Nephron progenitor cell (in vitro differentiated cells): Measurements from ENCODE around the gene RALGPS2.
"Not testable (repeated sequence)": the region's sequence is repeated elsewhere in the genome, so short reads cannot be mapped to it uniquely, and the experiment has no call there.

Source experiments
- DNase-seq: peaks from one replicate; pipeline ENCODE4 v3.0.0; 2021
- H3K27ac Mint-ChIP-seq: 2 replicates; pipeline ENCODE4 v1.8.0; 2021; ENCODE audit warnings: mild to moderate bottlenecking, moderate library complexity, mixed read lengths
- H3K27me3 Mint-ChIP-seq: 2 replicates; pipeline ENCODE4 v1.8.0; 2021; ENCODE audit warnings: mild to moderate bottlenecking, low read depth, mixed read lengths; ENCODE audit not compliant: poor library complexity
- H3K36me3 Mint-ChIP-seq: 2 replicates; pipeline ENCODE4 v1.8.0; 2021; ENCODE audit warnings: low read depth, mixed read lengths
- H3K4me1 Mint-ChIP-seq: 2 replicates; pipeline ENCODE4 v1.8.0; 2021; ENCODE audit warnings: mixed read lengths
- H3K4me3 Mint-ChIP-seq: 2 replicates; pipeline ENCODE4 v1.8.0; 2021; ENCODE audit warnings: mild to moderate bottlenecking, moderate library complexity, mixed read lengths
- H3K9me3 Mint-ChIP-seq: 2 replicates; pipeline ENCODE4 v1.8.0; 2021; ENCODE audit warnings: mild to moderate bottlenecking, moderate library complexity, mixed read lengths
- TF ChIP-seq, protein P1 (sequence below): fragments of 200-600 bp; sonication (generic); IDR thresholded peaks from 2 replicates; pipeline ENCODE4 v1.5.0; 2021; ENCODE audit warnings: antibody characterized with exemption

RALGPS2 gene

DNA sequence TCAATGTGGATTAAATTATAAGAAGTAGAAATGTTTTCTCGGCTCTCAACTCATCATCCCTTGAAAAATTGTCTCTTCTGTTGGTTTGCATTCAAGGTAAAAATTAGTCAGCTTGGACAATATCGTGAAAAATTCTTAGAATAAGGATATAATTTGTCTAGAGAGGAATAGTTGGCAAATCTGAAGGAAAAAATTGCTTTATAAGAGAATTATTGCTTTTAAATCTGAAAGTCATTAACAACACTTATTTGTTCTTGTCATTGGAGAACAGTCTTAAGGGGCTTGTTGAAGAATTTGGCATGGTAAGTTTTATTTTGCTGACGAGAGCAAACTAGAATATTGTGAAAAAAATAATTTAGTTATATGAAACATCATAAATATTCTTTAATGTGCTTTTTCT is 119.4 kb downstream of the RALGPS2 start:
- DNase-seq: no peak
- no peaks in the 10 kb centered on the region for H3K27me3 Mint-ChIP-seq
- TF ChIP-seq, protein P1, sequence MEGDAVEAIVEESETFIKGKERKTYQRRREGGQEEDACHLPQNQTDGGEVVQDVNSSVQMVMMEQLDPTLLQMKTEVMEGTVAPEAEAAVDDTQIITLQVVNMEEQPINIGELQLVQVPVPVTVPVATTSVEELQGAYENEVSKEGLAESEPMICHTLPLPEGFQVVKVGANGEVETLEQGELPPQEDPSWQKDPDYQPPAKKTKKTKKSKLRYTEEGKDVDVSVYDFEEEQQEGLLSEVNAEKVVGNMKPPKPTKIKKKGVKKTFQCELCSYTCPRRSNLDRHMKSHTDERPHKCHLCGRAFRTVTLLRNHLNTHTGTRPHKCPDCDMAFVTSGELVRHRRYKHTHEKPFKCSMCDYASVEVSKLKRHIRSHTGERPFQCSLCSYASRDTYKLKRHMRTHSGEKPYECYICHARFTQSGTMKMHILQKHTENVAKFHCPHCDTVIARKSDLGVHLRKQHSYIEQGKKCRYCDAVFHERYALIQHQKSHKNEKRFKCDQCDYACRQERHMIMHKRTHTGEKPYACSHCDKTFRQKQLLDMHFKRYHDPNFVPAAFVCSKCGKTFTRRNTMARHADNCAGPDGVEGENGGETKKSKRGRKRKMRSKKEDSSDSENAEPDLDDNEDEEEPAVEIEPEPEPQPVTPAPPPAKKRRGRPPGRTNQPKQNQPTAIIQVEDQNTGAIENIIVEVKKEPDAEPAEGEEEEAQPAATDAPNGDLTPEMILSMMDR: no peak
- H3K4me1 Mint-ChIP-seq: no peaks in the 10 kb centered on the region
- peaks cover 15% of the 10 kb centered on the region for H3K36me3 Mint-ChIP-seq
- peaks cover 13% of the 10 kb centered on the region for H3K9me3 Mint-ChIP-seq
- no peak overlapping the region for H3K27ac Mint-ChIP-seq
- no peak overlapping the region for H3K4me3 Mint-ChIP-seq

DNA sequence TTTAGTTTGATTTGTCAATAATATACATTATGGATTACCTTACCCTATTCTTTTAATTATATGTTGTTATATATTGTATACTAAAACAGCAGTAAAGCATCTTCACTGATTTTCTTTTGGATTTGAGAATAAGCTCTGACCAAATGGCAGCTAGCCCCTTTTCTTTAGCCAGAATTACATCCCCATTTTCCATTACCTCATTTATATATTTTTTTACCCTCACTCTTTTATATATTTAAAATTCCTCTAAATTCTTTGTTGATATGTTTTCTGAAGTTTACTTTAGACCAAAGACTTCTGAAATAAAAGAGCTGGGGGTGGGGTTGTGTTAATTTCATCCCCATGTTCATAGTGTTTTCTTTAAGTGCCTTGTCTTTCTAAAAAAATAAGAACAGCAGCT is 121.3 kb downstream of the RALGPS2 start:
- no peaks in the 10 kb centered on the region for H3K4me1 Mint-ChIP-seq

DNA sequence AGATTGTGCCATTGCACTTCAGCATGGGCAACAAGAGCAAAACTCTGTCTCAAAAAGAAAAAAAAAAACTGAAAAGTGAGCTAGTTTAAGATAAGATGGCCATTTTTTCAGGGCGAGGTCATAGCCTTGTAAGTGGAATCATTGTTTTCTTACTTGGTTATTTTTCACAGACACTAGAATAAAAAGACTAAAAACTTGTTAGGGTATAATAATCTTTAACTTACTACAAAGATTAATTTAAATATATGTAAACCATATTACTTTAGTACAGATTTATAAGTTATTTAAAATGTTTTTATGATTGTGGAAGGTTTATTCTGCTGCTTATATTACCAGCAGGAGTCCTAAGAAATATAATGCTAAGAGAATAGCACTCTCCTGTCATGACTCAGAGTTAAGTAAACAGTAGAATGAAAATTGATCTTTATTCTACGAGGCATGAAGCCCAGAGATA is 122.4 kb downstream of the RALGPS2 start:
- no peak for DNase-seq
- H3K27ac Mint-ChIP-seq: no peak overlapping the region
- TF ChIP-seq, protein P1: no peak
- H3K27me3 Mint-ChIP-seq: no peaks in the 10 kb centered on the region
- no peaks in the 10 kb centered on the region for H3K4me1 Mint-ChIP-seq
- H3K4me3 Mint-ChIP-seq: no peak overlapping the region
- no peaks in the 10 kb centered on the region for H3K36me3 Mint-ChIP-seq
- H3K9me3 Mint-ChIP-seq: no peaks in the 10 kb centered on the region

More for the DNA sequence above, 121.3 kb downstream of the RALGPS2 start:
- H3K4me3 Mint-ChIP-seq: no peak overlapping the region
- DNase-seq: no peak
- no peak overlapping the region for H3K27ac Mint-ChIP-seq
- TF ChIP-seq, protein P1: no peak
- no peaks in the 10 kb centered on the region for H3K9me3 Mint-ChIP-seq
- no peaks in the 10 kb centered on the region for H3K36me3 Mint-ChIP-seq
- H3K27me3 Mint-ChIP-seq: no peaks in the 10 kb centered on the region

DNA sequence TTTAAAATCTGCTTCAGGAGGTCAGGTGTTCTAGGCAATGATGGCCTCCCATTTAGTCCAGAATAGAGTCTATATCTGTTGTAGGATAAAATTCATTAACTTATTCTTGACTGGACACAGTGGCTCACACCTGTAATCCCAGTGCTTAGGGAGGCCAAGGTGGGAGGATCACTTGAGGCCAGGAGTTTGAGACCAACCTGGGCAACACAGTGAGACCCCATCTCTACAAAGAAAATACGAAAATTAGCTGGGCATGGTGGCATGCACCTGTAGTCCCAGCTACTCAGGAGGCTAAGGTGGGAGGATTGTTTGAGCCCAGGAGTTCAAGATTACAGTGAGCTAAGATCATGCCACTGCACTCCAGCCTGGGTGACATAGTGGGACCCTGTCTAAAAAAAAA is 122.9 kb downstream of the RALGPS2 start:
- DNase-seq, H3K4me1 Mint-ChIP-seq, H3K27ac Mint-ChIP-seq, H3K27me3 Mint-ChIP-seq, H3K4me3 Mint-ChIP-seq, H3K36me3 Mint-ChIP-seq, H3K9me3 Mint-ChIP-seq: not testable (repeated sequence)

DNA sequence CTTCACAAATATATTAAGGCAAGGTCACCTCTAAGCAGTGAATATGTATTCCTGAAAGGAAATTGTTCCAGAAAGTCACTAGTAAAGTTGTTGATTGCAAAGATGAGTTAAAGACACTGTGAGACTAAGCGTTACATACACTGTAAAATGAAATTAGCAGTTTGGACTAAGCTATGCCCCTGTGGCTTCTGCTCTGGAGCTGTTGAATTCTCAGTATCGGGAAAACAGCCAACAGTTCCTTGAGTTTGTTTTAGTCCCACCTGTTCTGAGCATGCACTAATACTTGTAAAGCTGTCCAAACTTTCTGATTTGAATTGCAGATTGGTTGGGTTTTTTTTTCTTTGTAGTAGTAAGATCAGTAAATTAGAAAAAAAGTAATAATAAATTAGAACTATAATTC is 124.9 kb downstream of the RALGPS2 start:
- Mint-ChIP-seq H3K4me1 (no peaks in the 10 kb centered on the region), H3K27ac (no peak overlapping the region), H3K36me3 (no peaks in the 10 kb centered on the region), H3K9me3 (no peaks in the 10 kb centered on the region), H3K27me3 (no peaks in the 10 kb centered on the region), H3K4me3 (no peak overlapping the region)
- DNase-seq: no peak
- TF ChIP-seq, protein P1: no peak

DNA sequence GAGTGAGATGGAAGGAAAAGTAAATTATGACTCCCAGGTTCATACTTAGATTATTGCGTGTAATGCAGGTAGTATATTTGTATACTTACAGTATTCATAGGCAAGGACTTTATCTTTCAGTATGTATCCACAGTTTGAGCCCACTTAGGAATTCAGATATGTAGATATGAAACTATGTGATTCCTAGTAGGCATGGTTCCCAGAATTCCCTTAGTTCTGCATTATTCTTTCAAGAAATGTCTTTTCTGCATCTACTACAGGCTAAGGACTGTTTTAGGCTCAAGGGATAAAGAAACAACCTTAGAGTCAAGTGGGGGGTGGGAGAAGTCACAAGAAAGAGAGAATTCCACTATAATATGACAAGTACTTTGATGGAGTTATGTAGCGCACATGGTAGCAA is 132.1 kb downstream of the RALGPS2 start:
- peaks cover 21% of the 10 kb centered on the region for H3K36me3 Mint-ChIP-seq
- no peaks in the 10 kb centered on the region for H3K9me3 Mint-ChIP-seq
- DNase-seq: no peak
- H3K27ac Mint-ChIP-seq: no peak overlapping the region
- no peak overlapping the region for H3K4me3 Mint-ChIP-seq
- H3K27me3 Mint-ChIP-seq: no peaks in the 10 kb centered on the region
- H3K4me1 Mint-ChIP-seq: no peaks in the 10 kb centered on the region
- TF ChIP-seq, protein P1: no peak
